Measurements from ENCODE around the gene OR10A2.
"Not testable (repeated sequence)": the region's sequence is repeated elsewhere in the genome, so short reads cannot be mapped to it uniquely, and the experiment has no call there.

DNA sequence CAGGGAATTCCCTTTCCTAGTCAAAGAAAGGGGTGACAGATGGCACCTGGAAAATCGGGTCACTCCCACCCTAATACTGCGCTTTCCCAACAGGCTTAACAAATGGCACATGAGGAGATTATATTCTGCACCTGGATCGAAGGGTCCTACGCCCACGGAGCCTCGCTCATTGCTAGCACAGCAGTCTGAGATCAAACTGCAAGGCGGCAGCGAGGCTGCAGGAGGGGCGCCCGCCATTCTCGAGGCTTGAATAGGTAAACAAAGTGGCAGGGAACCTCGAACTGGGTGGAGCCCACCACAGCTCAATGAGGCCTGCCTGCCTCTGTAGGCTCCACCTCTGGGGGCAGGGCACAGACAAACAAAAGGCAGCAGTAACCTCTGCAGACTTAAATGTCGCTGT, 41.9 kb downstream of the OR10A2 start:
- not testable (repeated sequence) for TF ChIP-seq TEAD4 (IDR thresholded peaks at IDR 0.05; ENCODE audit: borderline replicate concordance, insufficient read depth); RXRA (IDR thresholded peaks at IDR 0.05; ENCODE audit: borderline replicate concordance, low read depth); MXI1 (IDR thresholded peaks at IDR 0.05; ENCODE audit: low read depth, low read length); CTCF (IDR thresholded peaks at IDR 0.05); REST (IDR thresholded peaks at IDR 0.05; ENCODE audit: low read depth, low read length); SMC3 (IDR thresholded peaks at IDR 0.05; ENCODE audit: low read depth, low read length); ELF1 (IDR thresholded peaks at IDR 0.05); POLR2AphosphoS5 (IDR thresholded peaks at IDR 0.05; ENCODE audit: low read depth, low read length)
- TF ChIP-seq, protein P1, sequence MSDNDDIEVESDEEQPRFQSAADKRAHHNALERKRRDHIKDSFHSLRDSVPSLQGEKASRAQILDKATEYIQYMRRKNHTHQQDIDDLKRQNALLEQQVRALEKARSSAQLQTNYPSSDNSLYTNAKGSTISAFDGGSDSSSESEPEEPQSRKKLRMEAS (IDR thresholded peaks at IDR 0.05; ENCODE audit: low read depth): not testable (repeated sequence)

Data from SK-N-SH (cell line).